ENCODE results near the gene ABHD3.
"Not testable (repeated sequence)": the region's sequence is repeated elsewhere in the genome, so short reads cannot be mapped to it uniquely, and the experiment has no call there.

The ABHD3 gene

DNA sequence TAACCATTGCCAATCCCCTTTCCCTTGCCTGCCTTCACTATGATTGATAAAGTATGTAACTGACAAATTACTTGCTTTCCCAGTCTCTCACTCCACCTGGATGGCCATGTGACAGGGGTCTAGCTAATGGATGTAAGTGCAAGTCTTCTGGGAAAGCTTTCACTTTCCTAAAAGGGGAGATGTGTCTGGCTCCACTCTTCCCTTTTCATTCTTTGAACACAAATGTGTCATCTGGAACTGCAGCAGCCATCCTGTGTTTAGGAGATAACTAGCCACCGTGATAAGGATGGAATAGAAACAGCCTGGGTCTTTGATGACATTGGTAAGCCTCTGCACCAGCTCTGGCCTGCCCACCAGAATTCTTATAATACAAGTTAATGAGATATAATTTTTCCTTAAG is 54.3 kb downstream of the ABHD3 start:
- no peak for DNase-seq (ENCODE audit: low read depth in 2 of 2)

DNA sequence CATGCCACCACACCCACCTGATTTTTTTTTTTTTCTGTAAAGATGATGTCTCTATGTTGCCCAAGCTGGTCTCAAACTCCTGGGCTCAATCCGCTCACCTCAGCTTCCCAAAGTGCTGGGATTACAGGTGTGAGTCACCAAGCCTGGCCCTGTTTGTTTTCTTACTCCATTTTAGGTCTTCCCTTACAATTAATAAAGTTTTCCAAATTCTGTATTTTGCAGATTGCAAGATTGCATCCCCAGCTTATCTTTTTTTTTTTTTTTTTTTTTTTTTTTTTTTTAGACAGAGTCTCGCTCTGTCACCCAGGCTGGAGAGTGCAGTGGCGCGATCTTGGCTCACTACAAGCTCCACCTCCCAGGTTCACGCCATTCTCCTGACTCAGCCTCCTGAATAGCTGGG is 64.2 kb downstream of the ABHD3 start:
- DNase-seq (ENCODE audit: low read depth in 2 of 2), result not testable (repeated sequence)

DNA sequence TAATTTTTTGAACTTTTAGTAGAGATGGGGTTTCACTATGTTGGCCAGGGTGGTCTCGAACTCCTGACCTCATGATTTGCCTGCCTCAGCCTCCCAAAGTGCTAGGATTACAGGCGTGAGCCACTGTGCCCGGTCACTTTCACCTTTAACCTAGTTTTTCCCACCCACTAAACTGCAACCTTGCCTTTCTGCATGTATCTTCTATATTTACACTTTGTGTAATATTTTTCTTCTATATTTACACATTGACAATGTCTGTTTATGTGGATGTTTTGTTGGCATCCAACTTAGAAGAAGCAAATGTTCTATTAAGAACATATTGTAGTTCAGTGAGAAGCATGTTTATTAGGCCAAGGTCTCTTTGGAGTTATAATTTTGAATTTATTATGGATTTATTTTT is 65.8 kb downstream of the ABHD3 start:
- no peak for DNase-seq (ENCODE audit: low read depth in 2 of 2)

DNA sequence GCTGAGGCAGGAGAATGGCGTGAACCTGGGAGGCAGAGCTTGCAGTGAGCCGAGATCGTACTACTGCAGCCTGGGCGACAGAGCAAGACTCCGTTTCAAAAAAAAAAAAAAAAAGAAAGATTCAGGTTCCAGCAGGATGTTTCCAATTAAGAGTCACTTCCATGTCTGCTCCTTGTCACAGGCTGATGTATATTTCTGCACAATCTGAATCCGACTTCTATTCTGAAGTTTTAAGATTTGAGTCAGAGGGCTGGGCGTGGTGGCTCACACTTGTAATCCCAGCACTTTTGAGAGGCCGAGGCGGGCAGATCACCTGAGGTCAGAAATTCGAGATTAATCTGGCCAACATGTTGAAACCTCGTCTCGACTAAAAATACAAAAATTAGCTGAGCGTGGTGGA is 67.8 kb downstream of the ABHD3 start:
- DNase-seq (ENCODE audit: low read depth in 2 of 2), result no peak

DNA sequence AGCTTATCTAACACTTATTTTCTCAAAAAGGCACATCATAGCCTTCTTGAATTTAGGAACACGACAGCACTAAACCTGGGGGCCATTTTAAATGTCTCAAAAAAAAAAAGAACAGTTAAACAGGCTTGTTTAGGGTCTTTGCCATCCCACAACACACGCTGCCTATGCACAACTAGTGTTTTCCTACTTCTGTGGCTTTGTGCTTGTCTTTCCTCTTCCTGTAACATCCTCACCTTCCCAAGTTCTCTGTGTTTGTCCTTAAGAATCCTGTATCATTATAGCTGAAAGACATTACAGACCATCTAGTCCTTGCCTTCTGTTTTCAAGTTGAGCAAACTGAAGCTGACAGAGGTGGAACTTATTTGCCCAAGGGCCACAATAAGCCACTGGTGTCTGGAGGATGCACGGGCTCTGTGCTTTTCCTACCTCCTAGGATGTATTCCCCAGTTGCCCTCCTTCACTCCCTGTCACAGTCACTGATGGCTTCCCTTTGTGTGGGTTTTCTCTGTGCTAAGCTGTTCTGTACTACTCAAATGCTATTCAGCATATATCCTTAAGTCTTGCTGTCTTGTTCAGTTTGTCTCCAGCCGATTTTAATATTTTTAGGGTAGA is 69.9 kb downstream of the ABHD3 start:
- no peak for DNase-seq (ENCODE audit: low read depth in 2 of 2)

DNA sequence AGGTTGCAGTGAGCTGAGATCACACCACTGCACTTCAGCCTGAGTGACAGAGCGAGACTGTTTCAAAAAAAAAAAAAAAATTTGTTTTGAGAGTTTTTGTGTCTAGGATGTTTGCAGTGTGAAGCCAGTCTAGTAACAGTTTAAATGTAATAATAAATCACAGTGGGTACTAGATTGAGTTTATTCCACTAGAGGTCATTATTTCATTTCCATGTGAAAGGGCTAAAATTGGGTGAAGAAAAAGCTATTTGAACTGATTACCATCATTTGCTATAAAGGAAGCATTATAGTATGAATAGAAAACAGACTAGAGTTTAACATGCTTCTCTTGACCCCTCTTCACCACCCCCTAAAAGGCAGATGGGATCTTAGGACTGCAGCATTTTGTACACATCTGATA is 72.2 kb downstream of the ABHD3 start:
- DNase-seq (ENCODE audit: low read depth in 2 of 2), result no peak

DNA sequence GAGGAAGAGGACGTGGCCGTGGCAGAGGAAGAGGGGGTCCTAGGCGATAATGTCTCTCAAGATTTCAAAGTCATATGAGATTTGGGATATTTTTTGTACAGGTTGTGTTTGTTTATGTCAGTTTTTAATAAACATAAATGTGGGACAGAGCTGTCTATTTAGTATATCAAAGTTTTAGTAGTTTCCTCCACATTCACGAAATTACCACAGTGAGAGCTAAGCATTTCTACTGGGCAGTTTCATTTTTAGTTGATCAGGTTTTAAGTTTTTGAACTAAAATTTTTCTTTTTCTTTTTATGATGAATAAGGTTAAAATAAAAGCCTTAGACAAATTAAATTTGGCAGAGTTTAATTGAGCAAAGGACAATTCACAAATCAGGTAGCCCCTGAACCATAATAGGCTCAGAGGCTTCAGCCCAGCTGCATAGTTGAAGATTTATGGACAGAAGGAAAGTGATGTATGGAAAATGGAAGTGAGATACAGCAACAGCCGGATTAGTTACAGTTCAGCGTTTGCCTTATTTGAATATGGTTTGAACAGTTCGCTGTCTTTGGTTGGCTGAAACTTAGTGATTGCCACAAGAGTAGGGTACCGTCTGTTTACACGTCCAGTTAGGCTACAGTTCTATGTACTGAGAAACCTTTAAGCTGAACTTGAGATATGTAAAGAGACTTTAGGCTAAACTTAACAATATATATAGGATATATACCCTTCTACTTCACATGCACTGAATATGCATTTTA is 75.3 kb downstream of the ABHD3 start:
- no peak for DNase-seq (ENCODE audit: low read depth in 2 of 2)

DNA sequence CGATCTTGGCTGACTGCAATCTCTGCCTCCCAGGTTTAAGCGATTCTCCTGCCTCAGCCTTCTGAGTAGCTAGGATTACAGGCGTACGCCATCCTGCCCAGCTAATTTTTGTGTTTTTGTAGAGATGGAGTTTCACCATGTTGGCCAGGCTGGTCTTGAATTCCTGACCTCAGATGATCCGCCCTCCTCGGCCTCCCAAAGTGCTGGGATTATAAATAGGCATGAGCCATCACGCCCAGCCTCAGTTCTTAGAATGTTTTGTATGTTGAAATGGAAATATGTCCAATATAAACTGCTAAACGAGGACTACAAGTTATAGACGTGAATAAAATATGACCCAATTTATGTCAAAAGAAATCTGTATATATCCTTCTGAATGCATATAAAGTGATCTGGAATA is 82.9 kb downstream of the ABHD3 start:
- DNase-seq (ENCODE audit: low read depth in 2 of 2), result not testable (repeated sequence)

DNA sequence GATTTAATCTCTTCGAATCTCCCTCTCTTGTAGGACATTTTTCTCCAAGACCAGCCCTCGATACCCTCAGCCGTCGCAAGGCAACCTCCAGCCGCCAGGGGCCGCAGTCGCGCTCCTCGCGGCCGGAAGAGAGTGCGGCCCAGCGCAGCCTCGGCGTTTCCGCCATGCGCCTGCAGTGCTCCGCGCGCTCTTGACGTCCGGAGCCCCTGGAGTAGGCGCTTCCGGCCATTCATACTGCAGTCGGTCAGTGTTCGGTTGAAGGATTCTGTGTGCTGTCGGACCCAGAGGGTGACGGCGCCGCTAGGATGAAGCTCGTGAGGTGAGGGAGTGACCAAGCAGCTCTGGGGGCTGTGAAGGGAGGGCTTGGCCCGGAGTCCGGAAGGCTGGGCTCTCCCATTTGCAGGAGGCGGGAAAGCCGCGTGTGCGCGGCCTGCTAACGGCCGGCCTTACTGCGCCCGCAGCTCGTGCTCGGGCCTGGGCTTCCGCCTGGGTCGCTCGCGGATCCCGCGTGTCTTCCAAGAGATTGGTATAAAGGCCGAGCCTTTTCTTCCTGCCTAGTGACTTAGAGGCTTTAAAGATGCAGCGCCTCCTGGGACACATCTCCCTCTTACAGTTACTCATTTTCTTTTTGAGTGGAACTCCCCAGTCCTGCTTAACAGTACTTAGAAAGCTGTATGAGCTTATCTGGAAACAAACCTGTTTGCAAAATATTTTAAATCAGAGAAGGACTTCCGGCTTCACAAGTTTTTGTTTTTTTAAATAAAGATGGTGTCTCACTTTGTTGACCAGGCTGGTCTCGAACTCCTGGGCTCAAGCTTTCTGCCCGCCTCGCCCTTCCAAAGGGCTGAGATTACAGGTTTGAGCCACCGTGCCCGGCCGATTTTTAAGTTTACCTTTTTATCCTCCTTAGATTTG is 92.2 kb downstream of the ABHD3 start, which contains the start of gene SNRPD1:
Gene SNRPD1, plus strand, starts transcription at position 190 of the 915 bp plus-strand sequence. Its CDS starts 116 bp downstream, at position 306.
- DNase-seq (ENCODE audit: low read depth in 2 of 2), result peak; percentile 83 to 84

DNA sequence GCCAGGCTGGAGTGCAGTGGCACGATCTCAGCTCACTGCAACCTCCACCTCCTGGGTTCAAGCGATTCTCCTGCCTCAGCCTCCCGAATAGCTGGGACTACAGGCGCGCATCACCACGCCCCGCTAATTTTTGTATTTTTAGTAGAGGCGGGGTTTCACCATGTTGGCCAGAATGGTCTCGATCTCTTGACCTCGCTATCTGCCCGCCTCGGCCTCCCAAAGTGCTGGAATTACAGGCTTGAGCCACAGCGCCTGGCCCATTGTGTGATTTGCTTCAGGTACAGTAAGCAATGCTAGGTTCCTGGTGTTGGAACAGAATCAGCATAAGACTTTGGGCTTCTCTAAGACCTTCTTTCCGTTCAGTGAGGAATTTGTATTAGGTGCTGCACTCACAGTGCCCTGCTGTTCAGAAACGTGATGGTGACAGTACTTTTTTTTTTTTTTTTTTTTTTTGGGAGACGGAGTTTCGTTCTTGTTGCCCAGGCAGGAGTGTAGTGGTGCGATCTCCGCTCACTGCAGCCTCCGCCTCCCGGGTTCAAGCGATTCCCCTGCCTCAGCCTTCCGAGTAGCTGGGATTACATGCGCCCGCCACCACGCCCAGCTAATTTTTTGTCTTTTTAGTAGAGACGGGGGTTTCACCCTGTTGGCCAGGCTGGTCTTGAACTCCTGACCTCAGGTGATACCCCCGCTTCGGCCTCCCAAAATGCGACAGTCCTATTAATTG is 93.0 kb downstream of the ABHD3 start:
- not testable (repeated sequence) for DNase-seq (ENCODE audit: low read depth in 2 of 2)

DNA sequence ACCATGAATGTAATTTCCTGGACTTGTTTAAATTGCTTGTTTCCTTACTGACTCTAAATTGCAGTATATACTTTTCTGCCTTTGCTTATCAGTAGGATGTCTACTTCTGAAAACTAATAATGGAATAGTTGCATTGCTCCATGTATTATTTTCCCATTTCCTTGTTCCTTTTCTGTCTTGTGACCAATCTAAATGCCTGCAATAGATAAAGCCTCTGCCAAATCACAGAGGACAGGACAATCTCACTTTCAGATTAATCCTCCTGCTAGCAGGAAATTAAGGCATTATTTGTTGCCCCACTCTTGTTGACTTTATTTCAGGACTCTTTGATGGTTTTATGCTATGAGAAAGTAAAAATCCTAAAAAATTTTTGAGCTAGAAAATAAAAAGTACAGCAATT is 99.4 kb downstream of the ABHD3 start:
- no peak for DNase-seq (ENCODE audit: low read depth in 2 of 2)

DNA sequence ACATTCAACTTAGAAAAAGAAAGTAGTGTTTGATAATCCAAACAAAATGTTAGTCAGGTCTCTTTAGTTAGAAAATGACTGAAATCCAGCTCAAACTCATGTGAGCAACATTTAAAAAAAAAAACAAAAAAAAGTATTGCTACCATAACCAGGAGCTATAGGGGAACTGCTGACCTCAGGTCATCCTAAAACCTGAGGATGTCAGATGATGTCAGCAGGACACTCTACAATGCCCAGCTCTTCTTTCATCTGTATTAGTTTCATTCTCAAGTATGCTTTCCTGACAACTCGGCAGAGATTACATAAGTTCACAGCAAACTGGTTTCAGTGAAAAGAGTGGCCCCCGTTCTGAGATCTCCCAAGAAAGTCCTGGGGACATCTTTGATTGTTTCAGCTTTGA is 99.9 kb downstream of the ABHD3 start:
- DNase-seq (ENCODE audit: low read depth in 2 of 2), result no peak

DNA sequence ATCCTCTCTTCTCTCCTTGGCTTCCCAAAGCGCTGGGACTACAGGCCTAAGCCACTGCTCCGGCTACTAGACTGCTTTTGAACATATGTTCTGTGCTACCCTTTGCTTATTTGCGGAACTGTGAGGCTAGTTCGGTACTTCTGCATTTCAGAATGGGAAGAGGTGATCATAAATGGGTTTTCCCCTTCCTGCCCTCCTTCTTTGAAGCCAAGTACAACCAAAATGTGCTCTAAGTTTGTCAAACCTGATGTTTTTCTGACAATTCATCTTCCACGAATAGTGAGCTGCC is 102.3 kb downstream of the ABHD3 start:
- no peak for DNase-seq (ENCODE audit: low read depth in 2 of 2)

Data from stimulated activated CD4-positive, alpha-beta T cell treated with anti-CD3 and anti-CD28 coated beads, Interleukin-4, amount 100 ng/mL, for 48 hours (primary cell).